ENCODE measurements around the gene RIC3. TPM values are rescaled to one million over a fixed set of nuclear protein-coding genes. Genes with fewer than 3 reads are reported as not detected.

Gene RIC3
- total RNA-seq, 4 donors from 2014 or later: 7.9 to 28.4 (median 18.5) TPM

DNA sequence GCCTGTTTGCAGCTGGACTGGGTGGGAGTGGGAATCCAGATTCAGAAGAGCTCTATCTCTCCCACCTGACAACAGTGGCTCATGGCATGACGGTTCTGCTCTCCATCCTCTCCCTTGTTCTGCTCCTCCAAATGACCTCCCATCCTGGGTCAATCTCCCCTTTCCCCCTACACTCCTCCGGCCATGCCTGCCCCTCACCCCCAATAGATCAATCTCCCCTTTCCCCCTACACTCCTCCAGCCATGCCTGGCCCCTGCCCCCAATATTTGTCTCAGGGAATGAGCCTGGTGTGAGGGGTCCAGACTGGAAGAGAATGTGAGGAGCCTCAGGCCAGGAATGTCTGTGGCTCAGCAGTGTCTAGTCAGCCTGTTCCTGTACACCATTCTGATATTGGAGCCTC lies 30.9 kb upstream of the RIC3 start:
- intact Hi-C loops (cut with DNase I; ENCODE audit: low total_unique reads): no loop called here
- Histone ChIP-seq H3K9me3 (no peaks in the 10 kb centered on the region), H3K4me1 (no peaks in the 10 kb centered on the region), H3K4me3 (no peak overlapping the region), H3K27ac (no peak overlapping the region), H3K36me3 (no peaks in the 10 kb centered on the region), H3K27me3 (no peaks in the 10 kb centered on the region)
- no peak for DNase-seq
- TF ChIP-seq POLR2A (IDR thresholded peaks at IDR 0.05): no peak
- TF ChIP-seq CTCF (IDR thresholded peaks at IDR 0.05): no peak

DNA sequence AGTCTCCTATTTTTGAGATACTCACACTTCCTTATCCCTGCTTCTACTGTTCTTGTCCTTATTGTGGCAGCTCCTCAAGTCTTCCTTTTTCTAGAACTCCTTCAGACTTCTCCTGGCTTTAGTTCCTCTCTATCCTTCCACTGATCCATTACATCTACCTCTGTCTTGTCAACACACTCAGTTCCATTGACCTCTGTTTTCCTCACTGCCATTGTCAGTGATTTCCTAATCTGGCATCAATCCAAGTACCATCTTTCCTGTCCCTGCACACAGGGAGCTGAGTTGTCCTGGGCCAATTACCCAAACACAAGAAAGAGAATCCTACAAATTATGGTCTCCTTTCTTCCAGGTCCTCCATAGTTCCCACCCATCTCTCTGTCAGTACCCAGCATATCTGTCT lies 27.9 kb upstream of the RIC3 start:
- intact Hi-C loops (cut with DNase I; ENCODE audit: low total_unique reads): no loop called here

GRCh38 chr11:8194956-8195355 lies 26.1 kb upstream of the RIC3 start:
- Histone ChIP-seq H3K27me3 (no peaks in the 10 kb centered on the region), H3K36me3 (no peaks in the 10 kb centered on the region), H3K4me3 (no peak overlapping the region), H3K9me3 (no peaks in the 10 kb centered on the region), H3K4me1 (no peaks in the 10 kb centered on the region), H3K27ac (no peak overlapping the region)
- intact Hi-C loops (cut with DNase I; ENCODE audit: low total_unique reads): no loop called here
- DNase-seq: no peak
- TF ChIP-seq CTCF (IDR thresholded peaks at IDR 0.05): no peak
- TF ChIP-seq POLR2A (IDR thresholded peaks at IDR 0.05): no peak

More for the DNA sequence above, 27.9 kb upstream of the RIC3 start:
- no peaks in the 10 kb centered on the region for H3K27me3 ChIP-seq
- no peaks in the 10 kb centered on the region for H3K36me3 ChIP-seq
- H3K9me3 ChIP-seq: no peaks in the 10 kb centered on the region
- TF ChIP-seq CTCF (IDR thresholded peaks at IDR 0.05) (no peak), POLR2A (IDR thresholded peaks at IDR 0.05) (no peak)
- DNase-seq: no peak
- no peak overlapping the region for H3K4me3 ChIP-seq
- no peak overlapping the region for H3K27ac ChIP-seq
- no peaks in the 10 kb centered on the region for H3K4me1 ChIP-seq

DNA sequence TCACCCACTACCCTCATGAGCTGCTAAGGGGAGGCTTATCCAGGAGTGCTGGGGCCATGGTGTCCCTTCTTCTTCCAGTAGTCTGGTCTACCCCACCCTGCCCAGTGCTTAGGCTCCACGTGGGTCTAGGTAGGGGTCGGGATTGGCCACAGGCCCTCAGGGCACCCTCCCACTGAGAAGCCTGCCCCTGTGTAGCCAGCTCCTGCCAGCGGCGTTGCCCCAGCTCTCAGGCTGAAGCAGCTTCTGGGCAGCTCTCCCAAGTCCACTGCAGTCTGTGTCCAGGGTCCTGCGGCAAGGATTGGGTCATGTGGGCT lies 24.0 kb upstream of the RIC3 start:
- H3K4me3 ChIP-seq: no peak overlapping the region
- no peak for TF ChIP-seq CTCF (IDR thresholded peaks at IDR 0.05)
- TF ChIP-seq POLR2A (IDR thresholded peaks at IDR 0.05): no peak
- H3K36me3 ChIP-seq: no peaks in the 10 kb centered on the region
- no peak overlapping the region for H3K27ac ChIP-seq
- no peaks in the 10 kb centered on the region for H3K27me3 ChIP-seq
- no peak for DNase-seq
- H3K4me1 ChIP-seq: no peaks in the 10 kb centered on the region
- no peaks in the 10 kb centered on the region for H3K9me3 ChIP-seq
- intact Hi-C loops (cut with DNase I; ENCODE audit: low total_unique reads): no loop called here

DNA sequence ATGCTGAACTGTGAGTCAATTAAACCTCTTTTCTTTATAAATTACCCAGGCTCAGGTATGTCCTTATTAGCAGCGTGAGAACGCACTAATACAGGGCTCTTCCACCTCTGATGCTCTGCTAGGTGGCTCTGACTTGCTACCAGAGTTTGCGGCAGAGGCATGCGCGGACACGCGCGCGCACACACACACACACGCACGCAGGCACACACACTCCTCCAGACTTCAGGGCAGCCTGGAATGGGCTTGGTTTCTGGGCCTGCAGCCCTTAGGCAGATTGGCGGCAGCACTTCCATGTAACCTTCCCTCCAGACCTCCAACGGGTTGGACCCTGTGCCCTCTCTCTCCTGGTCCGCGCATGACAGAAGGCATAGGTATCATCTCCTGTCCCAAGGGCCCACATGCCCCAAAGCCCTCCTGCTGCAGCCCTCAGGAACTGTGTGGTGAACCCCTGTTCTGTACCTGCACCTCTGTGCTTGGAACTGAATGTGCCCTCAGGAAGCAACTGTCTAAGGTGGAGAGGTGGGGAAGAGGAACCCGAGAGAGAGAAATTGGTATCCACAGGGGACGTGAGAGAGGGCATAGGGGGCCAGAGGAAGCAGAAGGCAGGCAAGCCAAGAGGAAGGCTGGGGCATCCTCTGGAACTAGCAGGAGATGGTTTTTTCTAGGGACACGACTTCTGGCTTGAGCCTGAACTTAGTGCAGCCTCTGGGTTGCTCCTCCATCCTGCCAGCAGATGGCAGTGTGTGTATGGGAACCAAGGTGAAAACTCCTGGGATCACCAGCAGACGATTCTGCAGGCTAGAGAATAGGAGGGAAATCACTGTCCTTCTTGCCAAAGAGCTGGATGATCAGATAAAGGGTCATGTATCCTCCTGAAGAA lies 23.4 kb upstream of the RIC3 start:
- TF ChIP-seq POLR2A (IDR thresholded peaks at IDR 0.05) (no peak), CTCF (IDR thresholded peaks at IDR 0.05) (peak; percentile 52 to 65 (median 60))
- no peak overlapping the region for H3K4me3 ChIP-seq
- no peaks in the 10 kb centered on the region for H3K36me3 ChIP-seq
- no peak overlapping the region for H3K27ac ChIP-seq
- H3K4me1 ChIP-seq: no peaks in the 10 kb centered on the region
- no peaks in the 10 kb centered on the region for H3K9me3 ChIP-seq
- intact Hi-C loops (cut with DNase I; ENCODE audit: low total_unique reads): no loop called here
- no peaks in the 10 kb centered on the region for H3K27me3 ChIP-seq
- peak; percentile 29 to 39 for DNase-seq

All from uterus (tissue), 4 donors.